AG09309 (cell line): Measurements from ENCODE around the gene CLDN18.

ENCODE experiments used
- DNase-seq: peaks from one replicate; pipeline ENCODE4 v3.0.0-alpha.2; 2010; ENCODE audit warnings: low read depth
- H3K4me3 ChIP-seq: 2 replicates; pipeline ENCODE4 v1.5.1; 2011; ENCODE audit warnings: mild to moderate bottlenecking, low read depth, low read length, moderate library complexity; ENCODE audit not compliant: control insufficient read depth
- TF ChIP-seq, protein P1 (sequence below): IDR thresholded peaks from 2 replicates; pipeline ENCODE4 v1.5.1; 2011; ENCODE audit warnings: mild to moderate bottlenecking, low read depth, low read length, inconsistent platforms; ENCODE audit not compliant: insufficient read depth, control insufficient read depth; ENCODE audit errors: missing control alignments

Gene CLDN18

GRCh38 chr3:138023754-138024153 lies 13.8 kb downstream of the CLDN18 start:
- TF ChIP-seq, protein P1, sequence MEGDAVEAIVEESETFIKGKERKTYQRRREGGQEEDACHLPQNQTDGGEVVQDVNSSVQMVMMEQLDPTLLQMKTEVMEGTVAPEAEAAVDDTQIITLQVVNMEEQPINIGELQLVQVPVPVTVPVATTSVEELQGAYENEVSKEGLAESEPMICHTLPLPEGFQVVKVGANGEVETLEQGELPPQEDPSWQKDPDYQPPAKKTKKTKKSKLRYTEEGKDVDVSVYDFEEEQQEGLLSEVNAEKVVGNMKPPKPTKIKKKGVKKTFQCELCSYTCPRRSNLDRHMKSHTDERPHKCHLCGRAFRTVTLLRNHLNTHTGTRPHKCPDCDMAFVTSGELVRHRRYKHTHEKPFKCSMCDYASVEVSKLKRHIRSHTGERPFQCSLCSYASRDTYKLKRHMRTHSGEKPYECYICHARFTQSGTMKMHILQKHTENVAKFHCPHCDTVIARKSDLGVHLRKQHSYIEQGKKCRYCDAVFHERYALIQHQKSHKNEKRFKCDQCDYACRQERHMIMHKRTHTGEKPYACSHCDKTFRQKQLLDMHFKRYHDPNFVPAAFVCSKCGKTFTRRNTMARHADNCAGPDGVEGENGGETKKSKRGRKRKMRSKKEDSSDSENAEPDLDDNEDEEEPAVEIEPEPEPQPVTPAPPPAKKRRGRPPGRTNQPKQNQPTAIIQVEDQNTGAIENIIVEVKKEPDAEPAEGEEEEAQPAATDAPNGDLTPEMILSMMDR: no peak
- no peak for DNase-seq
- H3K4me3 ChIP-seq: no peak overlapping the region

- TF ChIP-seq, protein P1: no peak
- no peak overlapping the region for H3K4me3 ChIP-seq
- DNase-seq: no peak
Observed at GRCh38 chr3:138025553-138025952, 15.6 kb downstream of the CLDN18 start.

DNA sequence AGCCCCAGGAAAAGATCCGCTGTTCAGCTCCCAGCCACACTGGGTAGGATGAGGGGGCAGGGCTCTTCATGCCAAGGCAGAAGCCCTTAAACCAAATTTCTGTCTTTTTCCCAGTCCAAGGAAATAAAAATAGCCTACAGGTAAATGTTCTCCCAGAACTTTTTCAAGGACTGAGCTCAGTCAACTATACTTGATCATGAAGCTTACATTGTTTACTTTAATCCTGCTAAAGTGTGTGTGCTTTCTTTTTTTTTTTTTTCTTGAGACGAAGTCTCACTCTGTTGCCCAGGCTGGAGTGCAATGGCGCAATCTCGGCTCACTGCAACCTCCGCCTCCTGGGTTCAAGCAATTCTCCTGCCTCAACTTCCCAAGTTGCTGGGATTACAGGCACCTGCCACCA lies 17.9 kb downstream of the CLDN18 start:
- H3K4me3 ChIP-seq: no peak overlapping the region
- TF ChIP-seq, protein P1: no peak
- no peak for DNase-seq

DNA sequence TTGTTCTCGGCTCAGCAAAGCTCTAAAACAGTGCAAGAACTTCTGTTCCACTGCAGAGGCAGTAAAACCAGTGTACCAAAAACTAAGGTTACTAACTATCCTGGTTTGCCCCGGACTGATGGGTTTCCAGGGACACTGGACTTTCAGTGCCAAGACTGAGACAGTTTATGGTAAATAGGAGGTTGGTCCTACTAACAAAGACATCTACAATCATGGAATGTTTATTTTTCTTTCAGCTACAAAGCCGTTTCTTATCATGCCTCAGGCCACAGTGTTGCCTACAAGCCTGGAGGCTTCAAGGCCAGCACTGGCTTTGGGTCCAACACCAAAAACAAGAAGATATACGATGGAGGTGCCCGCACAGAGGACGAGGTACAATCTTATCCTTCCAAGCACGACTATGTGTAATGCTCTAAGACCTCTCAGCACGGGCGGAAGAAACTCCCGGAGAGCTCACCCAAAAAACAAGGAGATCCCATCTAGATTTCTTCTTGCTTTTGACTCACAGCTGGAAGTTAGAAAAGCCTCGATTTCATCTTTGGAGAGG lies 20.8 kb downstream of the CLDN18 start:
- no peak for DNase-seq
- TF ChIP-seq, protein P1: no peak
- H3K4me3 ChIP-seq: no peak overlapping the region

GRCh38 chr3:138031536-138031935 lies 21.6 kb downstream of the CLDN18 start:
- no peak overlapping the region for H3K4me3 ChIP-seq
- TF ChIP-seq, protein P1: no peak
- DNase-seq: no peak

- no peak for DNase-seq
- no peak overlapping the region for H3K4me3 ChIP-seq
- TF ChIP-seq, protein P1: no peak
Observed at GRCh38 chr3:138032567-138032966, 22.6 kb downstream of the CLDN18 start.
